ENCODE measurements around the gene RBMS3.

RBMS3 gene

GRCh38 chr3:29892976-29893554 is 612.2 kb downstream of the RBMS3 start:
- DNase-seq (ENCODE audit: low spot score) = no peak

GRCh38 chr3:29896856-29897255 is 616.0 kb downstream of the RBMS3 start:
- DNase-seq (ENCODE audit: low spot score) = no peak

- DNase-seq (ENCODE audit: low spot score) = no peak
Measured at GRCh38 chr3:29898171-29898965, 617.5 kb downstream of the RBMS3 start.

DNA sequence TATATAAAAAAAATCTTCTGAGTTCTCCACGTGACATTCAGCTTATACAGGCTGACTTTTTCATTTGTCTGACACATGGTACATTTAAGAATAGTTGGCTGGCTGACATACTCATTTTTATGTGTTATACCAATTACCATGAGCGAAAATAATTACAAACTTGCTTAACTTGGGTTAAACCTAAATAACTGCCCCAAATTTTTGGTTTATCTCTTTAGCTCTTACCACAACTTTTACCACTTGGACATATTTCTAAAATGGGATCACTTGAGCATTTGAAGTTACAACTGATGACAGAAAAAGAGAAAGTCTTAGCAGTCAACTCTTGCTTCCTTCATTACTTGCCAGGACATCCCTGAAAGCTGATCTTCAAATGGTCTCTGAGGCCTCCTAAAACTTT is 618.1 kb downstream of the RBMS3 start:
- DNase-seq (ENCODE audit: low spot score) = no peak

- DNase-seq (ENCODE audit: low spot score) = no peak
Measured at GRCh38 chr3:29901097-29901496, 620.2 kb downstream of the RBMS3 start.

GRCh38 chr3:29903600-29903999 is 622.7 kb downstream of the RBMS3 start:
- no peak for DNase-seq (ENCODE audit: low spot score)

DNA sequence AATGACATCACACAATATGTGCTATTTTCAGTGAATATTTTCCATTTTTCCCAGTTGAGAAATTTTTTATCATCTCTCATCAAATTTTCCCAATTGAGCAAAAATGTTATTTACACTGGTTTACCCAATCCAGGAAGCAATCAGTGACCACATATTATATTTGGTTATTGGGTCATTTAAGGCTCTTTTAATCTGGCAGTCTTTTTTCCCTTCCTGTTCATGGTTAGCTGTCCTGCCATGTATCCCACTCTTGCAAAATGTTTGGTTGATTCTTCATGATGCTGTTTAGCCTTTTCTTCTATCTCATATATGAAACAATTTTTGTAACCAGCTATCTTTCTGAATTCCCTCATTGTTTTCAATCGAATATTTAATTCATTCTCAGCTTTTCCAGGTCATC is 626.0 kb downstream of the RBMS3 start:
- DNase-seq (ENCODE audit: low spot score) = no peak

- no peak for DNase-seq (ENCODE audit: low spot score)
Measured at GRCh38 chr3:29912600-29913288, 631.9 kb downstream of the RBMS3 start.

DNA sequence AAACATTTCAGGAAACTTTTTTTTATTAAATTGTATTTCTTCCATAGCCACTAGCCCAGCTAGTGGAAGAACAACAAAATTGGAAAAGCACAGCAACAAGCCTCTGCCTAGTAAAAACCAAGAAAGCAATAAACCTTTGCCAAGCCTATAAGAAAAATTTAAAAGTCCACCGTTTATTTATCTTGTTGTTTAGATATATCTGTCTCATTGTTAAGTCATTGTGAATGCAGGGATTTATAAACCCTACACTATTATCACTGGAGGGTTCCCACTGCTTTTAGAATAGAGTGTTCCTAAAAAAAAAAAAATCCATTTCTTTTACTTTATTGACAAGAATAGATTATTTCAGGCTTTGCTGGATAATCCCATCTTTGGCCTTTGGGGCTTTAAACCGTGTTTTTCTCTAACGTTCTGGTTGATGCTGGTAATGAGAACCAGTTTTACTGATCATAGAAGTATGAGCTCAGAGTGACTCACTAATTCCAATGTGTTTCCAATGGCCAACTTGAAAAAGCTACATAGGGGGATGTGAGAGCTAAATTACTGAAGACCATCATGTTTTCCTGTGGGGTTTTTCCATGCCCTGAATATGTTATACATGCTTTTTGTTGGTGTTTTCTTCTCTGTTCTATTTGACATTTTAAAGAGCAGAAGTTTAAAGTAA is 634.1 kb downstream of the RBMS3 start:
- no peak for DNase-seq (ENCODE audit: low spot score)

DNA sequence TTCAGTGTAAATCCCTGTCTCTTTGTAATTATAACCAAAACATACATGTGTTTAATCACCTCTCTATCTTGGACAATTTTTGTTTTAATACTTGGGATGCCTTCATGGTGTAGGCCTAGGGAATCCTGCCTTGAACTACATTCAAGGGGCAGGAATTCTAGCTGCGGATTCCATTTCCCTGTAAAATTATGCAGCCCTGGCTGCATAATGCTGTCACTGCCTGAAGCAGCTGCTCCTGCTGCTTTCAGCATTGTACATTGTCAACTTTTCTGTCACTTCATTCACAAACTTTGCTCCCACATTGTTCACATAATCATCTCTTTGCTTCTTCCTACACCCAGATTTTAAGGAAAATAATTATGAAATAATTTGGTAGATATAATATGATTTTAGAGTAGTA is 638.7 kb downstream of the RBMS3 start:
- DNase-seq (ENCODE audit: low spot score) = no peak

GRCh38 chr3:29922992-29923746 is 642.3 kb downstream of the RBMS3 start:
- no peak for DNase-seq (ENCODE audit: low spot score)

GRCh38 chr3:29924783-29925561 is 644.1 kb downstream of the RBMS3 start:
- DNase-seq (ENCODE audit: low spot score) = no peak

DNA sequence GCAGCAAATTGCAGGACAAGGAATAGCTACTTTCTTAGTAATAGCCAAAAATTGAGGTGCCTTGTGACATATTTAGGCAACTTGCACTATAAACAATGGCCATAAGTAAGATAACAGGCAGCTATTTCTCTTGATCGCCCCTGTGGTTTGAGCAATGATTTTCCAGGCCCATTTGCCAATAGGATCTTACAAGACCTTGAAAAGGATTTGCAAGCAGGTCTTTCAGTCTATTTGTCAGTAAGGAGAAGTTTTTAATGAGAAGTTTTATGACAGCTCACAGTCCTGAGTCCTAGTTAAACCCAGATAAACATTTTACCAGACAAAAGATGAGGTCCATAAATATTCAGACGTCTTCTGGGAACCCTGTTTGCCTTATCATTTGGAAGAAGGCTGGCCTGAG is 645.5 kb downstream of the RBMS3 start:
- DNase-seq (ENCODE audit: low spot score) = no peak

GRCh38 chr3:29932696-29933325 is 651.9 kb downstream of the RBMS3 start:
- no peak for DNase-seq (ENCODE audit: low spot score)

- DNase-seq (ENCODE audit: low spot score) = no peak
Measured at GRCh38 chr3:29933802-29934490, 653.1 kb downstream of the RBMS3 start.

GRCh38 chr3:29934751-29935150 is 653.9 kb downstream of the RBMS3 start:
- DNase-seq (ENCODE audit: low spot score) = no peak

GRCh38 chr3:29936054-29936453 is 655.2 kb downstream of the RBMS3 start:
- no peak for DNase-seq (ENCODE audit: low spot score)

GRCh38 chr3:29936766-29937165 is 655.9 kb downstream of the RBMS3 start:
- no peak for DNase-seq (ENCODE audit: low spot score)

DNA sequence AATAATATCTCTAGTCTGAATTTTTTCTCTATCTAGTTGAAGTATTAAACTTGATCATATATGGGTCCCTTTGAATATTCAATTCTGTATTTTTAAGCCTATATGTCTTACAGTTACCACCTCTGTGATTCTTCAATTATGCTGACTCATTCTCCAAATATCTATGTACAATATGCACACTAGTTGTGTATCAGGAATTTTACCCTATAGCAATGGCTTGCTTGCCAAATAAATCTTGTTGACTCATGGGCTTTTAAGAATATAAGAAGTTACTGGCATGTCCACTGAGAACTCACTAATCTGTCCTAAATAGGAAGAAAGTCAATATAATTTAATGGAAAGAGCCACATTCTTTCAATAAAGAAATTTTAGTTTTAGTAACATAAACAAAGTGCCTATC is 656.3 kb downstream of the RBMS3 start:
- DNase-seq (ENCODE audit: low spot score) = no peak

DNA sequence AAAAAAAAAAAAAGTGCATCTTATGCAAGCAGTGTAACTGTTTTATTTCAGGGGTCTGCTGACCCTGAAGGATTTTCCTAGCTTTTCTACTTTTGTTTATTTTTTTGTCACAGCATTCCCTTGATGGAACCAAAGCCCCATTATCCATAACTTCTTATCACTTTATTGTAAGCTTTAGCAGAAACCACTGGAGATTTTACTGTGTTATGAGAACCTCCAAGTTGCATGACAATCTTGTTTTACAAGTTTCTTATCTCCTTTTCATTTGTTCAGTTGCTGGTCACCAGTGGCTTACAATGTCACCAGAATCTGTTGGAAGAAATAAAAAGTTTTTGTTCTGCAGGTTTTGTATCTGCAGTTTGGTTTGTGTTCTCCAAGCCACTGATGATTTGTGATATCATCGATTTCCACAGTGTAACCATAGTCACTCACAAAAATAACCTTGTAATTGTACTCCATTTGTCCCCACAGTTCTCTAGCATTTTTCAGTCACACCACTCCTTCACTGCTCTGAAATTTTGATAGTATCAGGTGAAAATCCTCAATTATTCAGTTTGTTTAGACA is 660.0 kb downstream of the RBMS3 start:
- no peak for DNase-seq (ENCODE audit: low spot score)

Measured in germinal center (tissue), 1 donor.